ENCODE measurements around the gene CCZ1B. TPM values are rescaled to one million over a fixed set of nuclear protein-coding genes. Genes with fewer than 3 reads are reported as not detected.
"Not testable (repeated sequence)": the region's sequence is repeated elsewhere in the genome, so short reads cannot be mapped to it uniquely, and the experiment has no call there.

Gene CCZ1B
- total and polyA plus RNA-seq, 2 donors from 2014 or later, result 32.5 to 64.2 TPM

DNA sequence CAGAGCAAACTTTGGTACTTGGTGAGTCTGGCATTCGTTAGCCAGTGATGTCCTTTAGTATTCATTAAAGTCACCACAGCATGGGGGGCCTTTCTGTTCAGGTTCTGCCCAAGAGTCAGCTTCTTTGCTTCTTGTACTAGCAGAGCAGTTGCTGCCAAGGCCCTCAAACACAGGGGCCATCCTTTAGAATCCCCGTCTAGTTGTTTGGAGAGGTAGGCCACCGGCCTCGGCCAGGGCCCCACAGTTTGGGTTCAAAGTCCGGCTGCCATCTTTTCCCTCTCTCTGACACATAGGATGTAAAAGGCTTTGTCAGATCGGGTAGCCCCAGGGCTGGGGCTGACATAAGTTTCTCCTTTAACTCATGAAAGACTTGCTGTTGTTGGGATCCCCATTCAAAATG is 17.6 kb upstream of the CCZ1B start:
- intact Hi-C loops (cut with DNase I); DNase-seq; H3K36me3 ChIP-seq (ENCODE audit: control insufficient read depth in 2 of 3, insufficient read depth in 3 of 3, low read length in 3 of 3); H3K27me3 ChIP-seq (ENCODE audit: control insufficient read depth, insufficient read depth, low read length); H3K9me3 ChIP-seq (ENCODE audit: control insufficient read depth in 2 of 3, insufficient read depth in 1 of 3, low read length in 3 of 3); H3K4me1 ChIP-seq (ENCODE audit: control insufficient read depth in 2 of 3, insufficient read depth in 2 of 3, low read depth in 1 of 3, low read length in 3 of 3); H3K27ac ChIP-seq (ENCODE audit: low read depth in 2 of 2, low read length in 2 of 2); H3K9ac ChIP-seq (ENCODE audit: low read length in 3 of 3); H3K4me3 ChIP-seq (ENCODE audit: low read length in 3 of 3); FAIRE-seq: not testable (repeated sequence)

- H3K9me3 ChIP-seq (ENCODE audit: control insufficient read depth in 2 of 3, insufficient read depth in 1 of 3, low read length in 3 of 3); DNase-seq; intact Hi-C loops (cut with DNase I); H3K9ac ChIP-seq (ENCODE audit: low read length in 3 of 3); H3K4me3 ChIP-seq (ENCODE audit: low read length in 3 of 3); FAIRE-seq; H3K27me3 ChIP-seq (ENCODE audit: control insufficient read depth, insufficient read depth, low read length); H3K27ac ChIP-seq (ENCODE audit: low read depth in 2 of 2, low read length in 2 of 2); H3K36me3 ChIP-seq (ENCODE audit: control insufficient read depth in 2 of 3, insufficient read depth in 3 of 3, low read length in 3 of 3); H3K4me1 ChIP-seq (ENCODE audit: control insufficient read depth in 2 of 3, insufficient read depth in 2 of 3, low read depth in 1 of 3, low read length in 3 of 3): not testable (repeated sequence)
Observed at GRCh38 chr7:6843092-6843491, 17.0 kb upstream of the CCZ1B start.

GRCh38 chr7:6842278-6842921 is 16.3 kb upstream of the CCZ1B start:
- H3K4me1 ChIP-seq (ENCODE audit: control insufficient read depth in 2 of 3, insufficient read depth in 2 of 3, low read depth in 1 of 3, low read length in 3 of 3); H3K27ac ChIP-seq (ENCODE audit: low read depth in 2 of 2, low read length in 2 of 2); H3K9me3 ChIP-seq (ENCODE audit: control insufficient read depth in 2 of 3, insufficient read depth in 1 of 3, low read length in 3 of 3); H3K36me3 ChIP-seq (ENCODE audit: control insufficient read depth in 2 of 3, insufficient read depth in 3 of 3, low read length in 3 of 3); H3K9ac ChIP-seq (ENCODE audit: low read length in 3 of 3); H3K4me3 ChIP-seq (ENCODE audit: low read length in 3 of 3); intact Hi-C loops (cut with DNase I); FAIRE-seq; DNase-seq; H3K27me3 ChIP-seq (ENCODE audit: control insufficient read depth, insufficient read depth, low read length): not testable (repeated sequence)

- H3K4me3 ChIP-seq (ENCODE audit: low read length in 3 of 3); H3K27me3 ChIP-seq (ENCODE audit: control insufficient read depth, insufficient read depth, low read length); intact Hi-C loops (cut with DNase I); H3K36me3 ChIP-seq (ENCODE audit: control insufficient read depth in 2 of 3, insufficient read depth in 3 of 3, low read length in 3 of 3); H3K9me3 ChIP-seq (ENCODE audit: control insufficient read depth in 2 of 3, insufficient read depth in 1 of 3, low read length in 3 of 3); DNase-seq; H3K27ac ChIP-seq (ENCODE audit: low read depth in 2 of 2, low read length in 2 of 2); H3K9ac ChIP-seq (ENCODE audit: low read length in 3 of 3); H3K4me1 ChIP-seq (ENCODE audit: control insufficient read depth in 2 of 3, insufficient read depth in 2 of 3, low read depth in 1 of 3, low read length in 3 of 3); FAIRE-seq: not testable (repeated sequence)
Observed at GRCh38 chr7:6837081-6837480, 11.0 kb upstream of the CCZ1B start.

- H3K9me3 ChIP-seq (ENCODE audit: control insufficient read depth in 2 of 3, insufficient read depth in 1 of 3, low read length in 3 of 3); DNase-seq; H3K27me3 ChIP-seq (ENCODE audit: control insufficient read depth, insufficient read depth, low read length); FAIRE-seq; intact Hi-C loops (cut with DNase I); H3K4me1 ChIP-seq (ENCODE audit: control insufficient read depth in 2 of 3, insufficient read depth in 2 of 3, low read depth in 1 of 3, low read length in 3 of 3); H3K36me3 ChIP-seq (ENCODE audit: control insufficient read depth in 2 of 3, insufficient read depth in 3 of 3, low read length in 3 of 3); H3K4me3 ChIP-seq (ENCODE audit: low read length in 3 of 3); H3K9ac ChIP-seq (ENCODE audit: low read length in 3 of 3); H3K27ac ChIP-seq (ENCODE audit: low read depth in 2 of 2, low read length in 2 of 2): not testable (repeated sequence)
Observed at GRCh38 chr7:6835521-6835920, 9.4 kb upstream of the CCZ1B start.

DNA sequence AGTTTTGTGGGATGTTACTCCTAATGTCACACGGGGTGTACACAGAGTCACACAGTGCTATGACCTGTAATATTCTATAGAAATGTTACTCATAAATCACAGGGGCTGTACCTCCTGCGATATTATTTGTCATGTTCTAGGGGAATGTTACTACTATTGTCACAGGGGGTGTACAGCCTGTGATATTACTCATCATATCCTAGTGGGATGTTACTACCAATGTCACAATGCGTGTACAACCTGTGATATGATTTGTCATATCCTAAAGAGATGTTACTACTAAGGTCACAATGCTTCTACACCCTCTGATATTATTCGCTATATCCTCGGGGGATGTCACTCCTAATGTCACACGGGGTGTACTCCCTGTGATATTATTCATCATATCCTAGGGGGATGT is 7.6 kb upstream of the CCZ1B start:
- TF ChIP-seq, protein P1, sequence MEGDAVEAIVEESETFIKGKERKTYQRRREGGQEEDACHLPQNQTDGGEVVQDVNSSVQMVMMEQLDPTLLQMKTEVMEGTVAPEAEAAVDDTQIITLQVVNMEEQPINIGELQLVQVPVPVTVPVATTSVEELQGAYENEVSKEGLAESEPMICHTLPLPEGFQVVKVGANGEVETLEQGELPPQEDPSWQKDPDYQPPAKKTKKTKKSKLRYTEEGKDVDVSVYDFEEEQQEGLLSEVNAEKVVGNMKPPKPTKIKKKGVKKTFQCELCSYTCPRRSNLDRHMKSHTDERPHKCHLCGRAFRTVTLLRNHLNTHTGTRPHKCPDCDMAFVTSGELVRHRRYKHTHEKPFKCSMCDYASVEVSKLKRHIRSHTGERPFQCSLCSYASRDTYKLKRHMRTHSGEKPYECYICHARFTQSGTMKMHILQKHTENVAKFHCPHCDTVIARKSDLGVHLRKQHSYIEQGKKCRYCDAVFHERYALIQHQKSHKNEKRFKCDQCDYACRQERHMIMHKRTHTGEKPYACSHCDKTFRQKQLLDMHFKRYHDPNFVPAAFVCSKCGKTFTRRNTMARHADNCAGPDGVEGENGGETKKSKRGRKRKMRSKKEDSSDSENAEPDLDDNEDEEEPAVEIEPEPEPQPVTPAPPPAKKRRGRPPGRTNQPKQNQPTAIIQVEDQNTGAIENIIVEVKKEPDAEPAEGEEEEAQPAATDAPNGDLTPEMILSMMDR (IDR thresholded peaks at IDR 0.05; ENCODE audit: borderline replicate concordance, extremely low read depth, insufficient read depth), result no peak
- no peaks in the 10 kb centered on the region for H3K27me3 ChIP-seq (ENCODE audit: control insufficient read depth, insufficient read depth, low read length)
- H3K4me1 ChIP-seq (ENCODE audit: control insufficient read depth in 2 of 3, insufficient read depth in 2 of 3, low read depth in 1 of 3, low read length in 3 of 3), result no peaks in the 10 kb centered on the region
- no peaks in the 10 kb centered on the region for H3K9me3 ChIP-seq (ENCODE audit: control insufficient read depth in 2 of 3, insufficient read depth in 1 of 3, low read length in 3 of 3)
- H3K27ac ChIP-seq (ENCODE audit: low read depth in 2 of 2, low read length in 2 of 2), result no peak overlapping the region
- intact Hi-C loops (cut with DNase I), result no loop called here
- no peak for DNase-seq
- H3K36me3 ChIP-seq (ENCODE audit: control insufficient read depth in 2 of 3, insufficient read depth in 3 of 3, low read length in 3 of 3), result no peaks in the 10 kb centered on the region
- FAIRE-seq, result no peak
- no peak overlapping the region for H3K4me3 ChIP-seq (ENCODE audit: low read length in 3 of 3)
- H3K9ac ChIP-seq (ENCODE audit: low read length in 3 of 3), result no peak overlapping the region

All from kidney (tissue), 14 donors.